SU-DHL-6 (cell line): ENCODE results near the gene ELAVL2.

Experiments used
- H2AFZ ChIP-seq: fragments of 200-600 bp; sonication (generic); 2 replicates; pipeline ENCODE4 v1.6.1; 2014; ENCODE audit warnings: low read depth, mild to moderate bottlenecking, moderate library complexity, mixed read lengths, antibody characterized with exemption, low read length; ENCODE audit not compliant: severe bottlenecking
- H3F3A ChIP-seq: fragments of 200-600 bp; shearing (Covaris generic); 2 replicates; pipeline ENCODE4 v1.6.0; 2016; ENCODE audit warnings: antibody characterized with exemption, mild to moderate bottlenecking; ENCODE audit not compliant: insufficient read depth
- H3K27ac ChIP-seq: fragments of 200-600 bp; sonication (generic); 2 replicates; pipeline ENCODE4 v1.5.1; 2016; ENCODE audit warnings: low read depth, mild to moderate bottlenecking, low read length, moderate library complexity, mixed read lengths
- H3K27me3 ChIP-seq: fragments of 200-600 bp; sonication (generic), shearing (Covaris generic); 2 replicates; pipeline ENCODE4 v1.6.0; 2014; ENCODE audit warnings: mild to moderate bottlenecking, low read length
- H3K36me3 ChIP-seq: fragments of 200-600 bp; sonication (generic); 2 replicates; pipeline ENCODE4 v1.6.1; 2014; ENCODE audit warnings: mild to moderate bottlenecking, low read length, mixed read lengths
- H3K4me2 ChIP-seq: fragments of 300-600, 200-600 bp; shearing (Covaris generic), sonication (generic); 2 replicates; pipeline ENCODE4 v1.6.0; 2014; ENCODE audit warnings: low read length, low read depth, mild to moderate bottlenecking; ENCODE audit not compliant: poor library complexity, severe bottlenecking
- H3K4me3 ChIP-seq: fragments of 200-600 bp; sonication (generic); 2 replicates; pipeline ENCODE4 v1.5.1; 2014; ENCODE audit warnings: antibody characterized with exemption, low read length, mild to moderate bottlenecking, mixed read lengths; ENCODE audit not compliant: insufficient read depth, poor library complexity, severe bottlenecking
- H3K79me2 ChIP-seq: fragments of 200-600 bp; sonication (generic); 2 replicates; pipeline ENCODE4 v1.6.1; 2014; ENCODE audit warnings: mild to moderate bottlenecking, low read length, moderate library complexity; ENCODE audit not compliant: insufficient read depth
- H3K9ac ChIP-seq: fragments of 200-600 bp; sonication (generic); 2 replicates; pipeline ENCODE4 v1.7.0; 2014; ENCODE audit warnings: mild to moderate bottlenecking, low read length
- H3K9me2 ChIP-seq: fragments of 200-600 bp; sonication (generic); replicated peaks from 2 replicates; pipeline ENCODE4 v1.6.1; 2014; ENCODE audit warnings: low read length; ENCODE audit not compliant: insufficient read depth
- H3K9me3 ChIP-seq: fragments of 200-600 bp; sonication (generic); 2 replicates; pipeline ENCODE4 v1.6.1; 2014; ENCODE audit warnings: low read length, mixed read lengths; ENCODE audit not compliant: insufficient read depth
- H4K20me1 ChIP-seq: fragments of 200-600 bp; sonication (generic); 2 replicates; pipeline ENCODE4 v1.6.1; 2014; ENCODE audit warnings: low read depth, mild to moderate bottlenecking, antibody characterized with exemption, low read length, moderate library complexity, mixed read lengths
- CTCF ChIP-seq: fragments of 200-600 bp; sonication (generic); IDR thresholded peaks from one replicate; pipeline ENCODE4 v1.5.1; 2017; ENCODE audit warnings: antibody characterized with exemption, mild to moderate bottlenecking, low read length, moderate library complexity; ENCODE audit not compliant: insufficient read depth, poor library complexity, severe bottlenecking
- EZH2phosphoT487 ChIP-seq: fragments of 200-600 bp; sonication (generic), shearing (Covaris generic); conservative IDR thresholded peaks from 2 replicates; pipeline ENCODE4 v1.6.1; 2018; ENCODE audit warnings: mild to moderate bottlenecking, antibody characterized with exemption, low read length, moderate library complexity, mixed read lengths

The ELAVL2 gene

DNA sequence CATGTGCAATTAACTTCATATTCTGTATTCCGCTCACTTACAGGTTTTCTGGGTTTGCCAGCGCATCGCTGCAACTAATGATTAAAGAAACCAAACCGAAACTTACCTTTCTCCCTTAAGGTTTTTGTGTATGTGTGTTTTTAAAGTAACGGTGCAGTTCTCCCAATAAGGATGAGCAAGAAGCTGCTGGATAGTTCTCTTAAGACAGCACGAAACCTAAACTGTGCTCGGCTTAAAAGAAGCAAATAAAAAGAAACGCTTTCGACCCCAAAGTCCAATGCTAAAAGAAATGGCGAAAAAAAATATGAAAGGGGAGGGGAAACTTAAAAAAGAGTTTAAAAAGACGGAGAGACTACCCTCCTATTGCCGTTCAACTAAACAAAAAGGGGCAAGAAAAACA lies 340 bp downstream of the ELAVL2 start:
- Histone ChIP-seq H3K79me2 (no peaks in the 10 kb centered on the region), H3F3A (no peaks in the 10 kb centered on the region), H4K20me1 (no peaks in the 10 kb centered on the region), H3K27ac (no peak overlapping the region), H3K27me3 (no peaks in the 10 kb centered on the region), H2AFZ (no peak overlapping the region), H3K4me3 (no peak overlapping the region), H3K9me3 (no peaks in the 10 kb centered on the region), H3K4me2 (no peak overlapping the region), H3K36me3 (no peaks in the 10 kb centered on the region), H3K9me2 (no peaks in the 10 kb centered on the region), H3K9ac (no peak overlapping the region)
- TF ChIP-seq CTCF: no peak
- no peak for TF ChIP-seq EZH2phosphoT487

DNA sequence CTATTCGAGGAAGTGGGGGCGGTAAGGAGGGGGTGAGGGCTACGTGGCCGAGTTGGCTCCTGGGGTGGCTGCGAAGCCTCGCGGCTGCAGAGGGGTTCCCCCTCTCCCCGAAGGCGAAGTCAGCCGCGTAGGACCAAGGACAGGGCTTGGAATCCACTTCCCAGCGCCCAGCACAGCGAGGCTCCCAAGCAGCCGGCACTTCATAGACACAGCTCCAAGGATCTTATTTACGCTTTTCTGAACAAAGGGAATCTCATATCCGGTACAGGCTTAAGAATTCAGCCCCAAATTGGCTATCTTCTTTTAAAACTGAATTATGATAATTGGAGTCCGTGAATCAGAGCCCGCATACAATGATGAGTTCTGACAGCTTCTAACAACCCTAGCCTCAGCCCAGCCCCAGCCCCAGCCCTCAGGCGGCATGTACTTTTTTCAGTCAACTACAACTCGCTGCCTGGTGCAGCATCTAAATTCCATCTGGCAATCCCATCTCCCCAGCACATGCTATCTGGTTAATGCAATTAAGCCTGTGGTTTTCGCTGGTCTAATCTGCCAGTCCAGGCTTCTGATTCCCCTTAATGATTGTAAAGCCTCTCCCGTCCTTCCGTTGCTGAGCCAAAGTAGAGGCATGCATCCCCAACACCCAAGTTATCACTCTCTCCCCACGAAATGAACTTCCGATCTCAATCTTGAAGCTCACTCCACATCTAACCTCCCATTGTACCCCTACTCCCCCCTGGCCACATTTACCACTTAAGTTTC lies 1.0 kb downstream of the ELAVL2 start:
- Histone ChIP-seq H3K4me3 (no peak overlapping the region), H3F3A (no peaks in the 10 kb centered on the region), H4K20me1 (no peaks in the 10 kb centered on the region), H2AFZ (no peak overlapping the region), H3K27ac (no peak overlapping the region), H3K9ac (no peak overlapping the region), H3K27me3 (no peaks in the 10 kb centered on the region), H3K9me3 (no peaks in the 10 kb centered on the region), H3K36me3 (no peaks in the 10 kb centered on the region), H3K4me2 (no peak overlapping the region), H3K9me2 (no peaks in the 10 kb centered on the region), H3K79me2 (no peaks in the 10 kb centered on the region)
- no peak for TF ChIP-seq CTCF
- TF ChIP-seq EZH2phosphoT487: no peak

GRCh38 chr9:23823986-23824829 lies 1.8 kb downstream of the ELAVL2 start:
- Histone ChIP-seq H3F3A (no peaks in the 10 kb centered on the region), H3K79me2 (no peaks in the 10 kb centered on the region), H3K9me3 (no peaks in the 10 kb centered on the region), H3K27me3 (no peaks in the 10 kb centered on the region), H4K20me1 (no peaks in the 10 kb centered on the region), H3K9ac (no peak overlapping the region), H3K4me3 (no peak overlapping the region), H3K4me2 (no peak overlapping the region), H3K27ac (no peak overlapping the region), H3K9me2 (no peaks in the 10 kb centered on the region), H2AFZ (no peak overlapping the region), H3K36me3 (no peaks in the 10 kb centered on the region)
- TF ChIP-seq EZH2phosphoT487 (no peak), CTCF (no peak)
